SU-DHL-6 (cell line): Measurements from ENCODE around the gene BANP.

Experiments
- H2AFZ ChIP-seq: fragments of 200-600 bp; sonication (generic); 2 replicates; pipeline ENCODE4 v1.6.1; 2014; ENCODE audit warnings: low read depth, mild to moderate bottlenecking, moderate library complexity, mixed read lengths, antibody characterized with exemption, low read length; ENCODE audit not compliant: severe bottlenecking
- H3F3A ChIP-seq: fragments of 200-600 bp; shearing (Covaris generic); 2 replicates; pipeline ENCODE4 v1.6.0; 2016; ENCODE audit warnings: antibody characterized with exemption, mild to moderate bottlenecking; ENCODE audit not compliant: insufficient read depth
- H3K27ac ChIP-seq: fragments of 200-600 bp; sonication (generic); 2 replicates; pipeline ENCODE4 v1.5.1; 2016; ENCODE audit warnings: low read depth, mild to moderate bottlenecking, low read length, moderate library complexity, mixed read lengths
- H3K27me3 ChIP-seq: fragments of 200-600 bp; sonication (generic), shearing (Covaris generic); 2 replicates; pipeline ENCODE4 v1.6.0; 2014; ENCODE audit warnings: mild to moderate bottlenecking, low read length
- H3K36me3 ChIP-seq: fragments of 200-600 bp; sonication (generic); 2 replicates; pipeline ENCODE4 v1.6.1; 2014; ENCODE audit warnings: mild to moderate bottlenecking, low read length, mixed read lengths
- H3K4me2 ChIP-seq: fragments of 300-600, 200-600 bp; shearing (Covaris generic), sonication (generic); 2 replicates; pipeline ENCODE4 v1.6.0; 2014; ENCODE audit warnings: low read length, low read depth, mild to moderate bottlenecking; ENCODE audit not compliant: poor library complexity, severe bottlenecking
- H3K4me3 ChIP-seq: fragments of 200-600 bp; sonication (generic); 2 replicates; pipeline ENCODE4 v1.5.1; 2014; ENCODE audit warnings: antibody characterized with exemption, low read length, mild to moderate bottlenecking, mixed read lengths; ENCODE audit not compliant: insufficient read depth, poor library complexity, severe bottlenecking
- H3K79me2 ChIP-seq: fragments of 200-600 bp; sonication (generic); 2 replicates; pipeline ENCODE4 v1.6.1; 2014; ENCODE audit warnings: mild to moderate bottlenecking, low read length, moderate library complexity; ENCODE audit not compliant: insufficient read depth
- H3K9ac ChIP-seq: fragments of 200-600 bp; sonication (generic); 2 replicates; pipeline ENCODE4 v1.7.0; 2014; ENCODE audit warnings: mild to moderate bottlenecking, low read length
- H3K9me2 ChIP-seq: fragments of 200-600 bp; sonication (generic); replicated peaks from 2 replicates; pipeline ENCODE4 v1.6.1; 2014; ENCODE audit warnings: low read length; ENCODE audit not compliant: insufficient read depth
- H3K9me3 ChIP-seq: fragments of 200-600 bp; sonication (generic); 2 replicates; pipeline ENCODE4 v1.6.1; 2014; ENCODE audit warnings: low read length, mixed read lengths; ENCODE audit not compliant: insufficient read depth
- H4K20me1 ChIP-seq: fragments of 200-600 bp; sonication (generic); 2 replicates; pipeline ENCODE4 v1.6.1; 2014; ENCODE audit warnings: low read depth, mild to moderate bottlenecking, antibody characterized with exemption, low read length, moderate library complexity, mixed read lengths
- EZH2phosphoT487 ChIP-seq: fragments of 200-600 bp; sonication (generic), shearing (Covaris generic); conservative IDR thresholded peaks from 2 replicates; pipeline ENCODE4 v1.6.1; 2018; ENCODE audit warnings: mild to moderate bottlenecking, antibody characterized with exemption, low read length, moderate library complexity, mixed read lengths
- TF ChIP-seq, protein P1 (sequence below): fragments of 200-600 bp; sonication (generic); IDR thresholded peaks from one replicate; pipeline ENCODE4 v1.5.1; 2017; ENCODE audit warnings: antibody characterized with exemption, mild to moderate bottlenecking, low read length, moderate library complexity; ENCODE audit not compliant: insufficient read depth, poor library complexity, severe bottlenecking

Gene BANP

DNA sequence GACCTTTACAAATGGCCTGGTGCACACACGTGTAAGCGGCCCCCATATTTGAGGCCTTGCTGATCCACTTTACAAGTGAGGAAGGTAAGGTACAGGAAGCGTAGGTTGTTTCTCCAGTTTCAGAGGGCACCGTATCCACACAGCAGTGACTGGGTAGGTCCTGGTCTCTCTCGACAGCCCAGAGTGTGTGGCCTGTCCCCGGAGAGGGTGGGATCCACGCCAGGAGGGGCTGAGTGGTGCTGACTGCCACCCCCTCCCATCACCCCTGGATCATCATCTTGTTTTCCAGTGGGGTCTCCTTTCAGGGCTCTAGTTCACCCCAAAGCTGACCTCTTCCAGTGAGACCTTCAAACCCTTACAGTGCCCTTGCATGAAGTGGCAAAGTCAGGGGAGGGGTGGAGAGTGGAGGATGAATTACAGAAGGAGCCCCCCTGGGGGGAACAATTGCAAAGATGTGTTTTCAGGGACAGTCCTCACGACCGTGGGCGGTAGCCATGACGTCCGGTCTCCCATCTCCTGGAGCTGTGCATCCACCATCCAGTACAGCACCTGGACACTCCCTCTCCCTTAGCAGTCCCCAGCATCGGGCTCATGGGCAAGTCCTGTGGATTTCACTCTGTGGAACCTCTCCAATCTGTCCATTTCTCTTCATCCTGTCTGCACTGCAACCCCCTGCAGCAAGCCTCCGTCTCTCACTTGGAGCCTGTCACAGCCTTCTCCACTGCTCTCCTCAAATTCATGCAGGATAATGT is 4.5 kb upstream of the BANP start:
- Histone ChIP-seq H3F3A (0 out of 2 replicates have a peak, but pooled peaks cover 3% of the 10 kb centered on the region), H2AFZ (no peak overlapping the region), H4K20me1 (no peaks in the 10 kb centered on the region), H3K4me3 (no peak overlapping the region), H3K9me3 (no peaks in the 10 kb centered on the region), H3K79me2 (peaks cover 2% of the 10 kb centered on the region), H3K9me2 (no peaks in the 10 kb centered on the region), H3K9ac (no peak overlapping the region), H3K27ac (no peak overlapping the region), H3K36me3 (no peaks in the 10 kb centered on the region), H3K4me2 (no peak overlapping the region), H3K27me3 (no peaks in the 10 kb centered on the region)
- TF ChIP-seq EZH2phosphoT487 = no peak
- TF ChIP-seq, protein P1, sequence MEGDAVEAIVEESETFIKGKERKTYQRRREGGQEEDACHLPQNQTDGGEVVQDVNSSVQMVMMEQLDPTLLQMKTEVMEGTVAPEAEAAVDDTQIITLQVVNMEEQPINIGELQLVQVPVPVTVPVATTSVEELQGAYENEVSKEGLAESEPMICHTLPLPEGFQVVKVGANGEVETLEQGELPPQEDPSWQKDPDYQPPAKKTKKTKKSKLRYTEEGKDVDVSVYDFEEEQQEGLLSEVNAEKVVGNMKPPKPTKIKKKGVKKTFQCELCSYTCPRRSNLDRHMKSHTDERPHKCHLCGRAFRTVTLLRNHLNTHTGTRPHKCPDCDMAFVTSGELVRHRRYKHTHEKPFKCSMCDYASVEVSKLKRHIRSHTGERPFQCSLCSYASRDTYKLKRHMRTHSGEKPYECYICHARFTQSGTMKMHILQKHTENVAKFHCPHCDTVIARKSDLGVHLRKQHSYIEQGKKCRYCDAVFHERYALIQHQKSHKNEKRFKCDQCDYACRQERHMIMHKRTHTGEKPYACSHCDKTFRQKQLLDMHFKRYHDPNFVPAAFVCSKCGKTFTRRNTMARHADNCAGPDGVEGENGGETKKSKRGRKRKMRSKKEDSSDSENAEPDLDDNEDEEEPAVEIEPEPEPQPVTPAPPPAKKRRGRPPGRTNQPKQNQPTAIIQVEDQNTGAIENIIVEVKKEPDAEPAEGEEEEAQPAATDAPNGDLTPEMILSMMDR = no peak

DNA sequence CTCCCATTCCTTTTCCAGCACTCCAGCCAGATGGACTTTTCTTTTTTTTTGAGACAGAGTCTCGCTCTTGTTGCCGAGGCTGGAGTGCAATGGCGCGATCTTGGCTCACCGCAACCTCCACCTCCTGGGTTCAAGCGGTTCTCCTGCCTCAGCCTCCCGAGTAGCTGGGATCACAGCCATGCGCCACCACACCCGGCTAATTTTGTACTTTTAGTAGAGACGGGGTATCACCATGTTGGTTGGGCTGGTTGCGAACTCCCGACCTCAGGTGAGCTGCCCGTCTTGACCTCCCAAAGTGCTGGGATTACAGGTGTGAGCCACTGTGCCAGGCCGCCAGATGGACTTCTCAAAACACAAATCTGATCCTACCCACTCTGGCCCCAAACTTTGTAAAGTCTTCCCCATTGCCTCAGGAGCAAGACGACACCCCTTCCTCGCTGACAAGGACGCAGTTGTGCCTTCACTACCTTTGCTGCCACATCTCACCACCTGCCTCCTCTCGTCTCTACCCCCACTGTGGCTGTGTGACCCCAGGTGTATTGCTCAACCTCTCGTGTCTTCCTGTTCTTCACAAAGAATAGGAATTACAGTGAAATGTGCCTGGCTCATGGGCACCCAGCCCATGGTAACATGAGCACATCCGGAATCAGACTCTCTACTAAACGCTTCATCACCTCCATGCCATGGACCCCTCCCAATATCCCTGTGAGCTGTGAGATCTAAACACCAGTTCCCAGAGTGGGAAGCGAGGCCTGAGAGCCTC is 3.7 kb upstream of the BANP start:
- Histone ChIP-seq H3K9ac (no peak overlapping the region), H2AFZ (no peak overlapping the region), H3K27ac (no peak overlapping the region), H3K4me2 (no peak overlapping the region), H3K9me2 (no peaks in the 10 kb centered on the region), H3K79me2 (peaks cover 10% of the 10 kb centered on the region), H4K20me1 (no peaks in the 10 kb centered on the region), H3K9me3 (no peaks in the 10 kb centered on the region), H3K36me3 (no peaks in the 10 kb centered on the region), H3K27me3 (no peaks in the 10 kb centered on the region), H3K4me3 (no peak overlapping the region), H3F3A (0 out of 2 replicates have a peak, but pooled peaks cover 3% of the 10 kb centered on the region)
- no peak for TF ChIP-seq EZH2phosphoT487
- TF ChIP-seq, protein P1 = no peak

DNA sequence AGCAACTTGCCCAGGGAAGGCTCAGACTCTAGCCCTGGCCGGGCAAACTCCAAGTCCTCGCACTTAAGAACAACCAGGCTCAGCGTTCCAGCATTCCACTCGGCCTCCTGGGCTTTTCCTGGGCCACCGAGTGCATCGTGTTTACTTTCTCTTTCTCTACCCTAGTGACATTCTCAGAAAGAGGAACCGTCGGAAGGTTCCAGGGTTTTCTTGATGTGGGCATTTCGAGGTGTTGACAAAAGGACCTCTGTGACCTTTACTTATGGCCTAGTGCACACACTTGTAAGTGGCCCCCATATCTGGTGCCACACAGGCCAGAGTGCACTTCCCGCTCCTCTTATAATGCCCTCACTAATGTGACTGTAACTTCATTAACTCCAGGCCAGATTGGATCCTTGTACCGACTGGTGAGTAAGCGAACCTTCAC is 3.1 kb upstream of the BANP start:
- H3K36me3 ChIP-seq = no peaks in the 10 kb centered on the region

More for the DNA sequence above, 3.1 kb upstream of the BANP start:
- no peak overlapping the region for H2AFZ ChIP-seq
- 0 out of 2 replicates have a peak, but pooled peaks cover 3% of the 10 kb centered on the region for H3F3A ChIP-seq
- H3K4me2 ChIP-seq = no peak overlapping the region
- no peak overlapping the region for H3K27ac ChIP-seq
- no peaks in the 10 kb centered on the region for H3K27me3 ChIP-seq
- H3K4me3 ChIP-seq = no peak overlapping the region
- H4K20me1 ChIP-seq = no peaks in the 10 kb centered on the region
- H3K9me3 ChIP-seq = no peaks in the 10 kb centered on the region
- no peak for TF ChIP-seq EZH2phosphoT487
- TF ChIP-seq, protein P1 = no peak
- no peak overlapping the region for H3K9ac ChIP-seq
- no peaks in the 10 kb centered on the region for H3K9me2 ChIP-seq
- peaks cover 16% of the 10 kb centered on the region for H3K79me2 ChIP-seq
